ENCODE measurements around the gene FHAD1. TPM values are rescaled to one million over a fixed set of nuclear protein-coding genes. Genes with fewer than 3 reads are reported as not detected.

The FHAD1 gene
- total and polyA plus RNA-seq, 2 donors (not counting 1 experiment from before 2014, with no cell fraction given): not detected

- ATAC-seq (ENCODE audit: low read depth): no peak
- ChIA-PET POLR2A (no interaction called here), CTCF (interaction anchor here (2.3 kb wide), 1 partner anchor 102 kb away, joined by 14 read pairs; no protein-coding TSS in a partner anchor)
- intact Hi-C loops (cut with micrococcal nuclease): no loop called here
- Histone ChIP-seq H3K4me3 (ENCODE audit: control extremely low read depth in 1 of 5, extremely low read depth in 1 of 5, insufficient read depth in 1 of 5, low read depth in 2 of 5, low read length in 4 of 5) (no peak overlapping the region), H3K79me2 (ENCODE audit: control insufficient read depth, insufficient read depth, low read length) (peaks cover 16% of the 10 kb centered on the region), H3K36me3 (replicated peaks in 1 of 2; ENCODE audit: control extremely low read depth in 1 of 2, control insufficient read depth in 1 of 2, extremely low read depth in 1 of 2, insufficient read depth in 2 of 2, low read length in 1 of 2) (peaks cover 0 to 31% of the 10 kb centered on the region in 2 experiments), H2AFZ (ENCODE audit: insufficient read depth, low read depth, low read length, poor library complexity, severe bottlenecking) (no peak overlapping the region), H3K4me2 (replicated peaks; ENCODE audit: low read depth, low read length, poor library complexity, severe bottlenecking) (no peak overlapping the region), H3K27me3 (replicated peaks in 1 of 4; ENCODE audit: control extremely low read depth in 1 of 4, control insufficient read depth in 3 of 4, insufficient read depth in 4 of 4, low read length in 3 of 4) (no peaks in the 10 kb centered on the region), H3K9me3 (ENCODE audit: control extremely low read depth in 1 of 3, control insufficient read depth in 2 of 3, insufficient read depth in 1 of 3, low read length in 2 of 3) (peaks cover 0 to 5% (median 0%) of the 10 kb centered on the region in 3 donors), H3K27ac (ENCODE audit: low read length in 2 of 2) (no peak overlapping the region), H4K20me1 (ENCODE audit: control insufficient read depth, insufficient read depth, low read length, poor library complexity, severe bottlenecking) (peaks cover 61% of the 10 kb centered on the region), H3K4me1 (ENCODE audit: control insufficient read depth in 2 of 2, insufficient read depth in 2 of 2, low read length in 2 of 2) (no peaks in the 10 kb centered on the region), H3K9ac (ENCODE audit: low read length) (no peak overlapping the region)
- TF ChIP-seq CTCF (IDR thresholded peaks at IDR 0.05) (no peak), EZH2 (IDR thresholded peaks at IDR 0.05; ENCODE audit: borderline replicate concordance, insufficient read depth, low read depth, low read length, poor library complexity, severe bottlenecking) (no peak)
- H3K4me3 Mint-ChIP-seq: no peak overlapping the region
- DNase-seq: no peak
- no peak overlapping the region for H3K27ac Mint-ChIP-seq
- no peaks in the 10 kb centered on the region for H3K27me3 Mint-ChIP-seq
- 100% methylated on average over 8 of the region's 10 CpGs for WGBS (ENCODE audit: insufficient coverage)
- no peaks in the 10 kb centered on the region for H3K4me1 Mint-ChIP-seq
- no peaks in the 10 kb centered on the region for H3K9me3 Mint-ChIP-seq (ENCODE audit: insufficient read depth)
These were observed 178.5 kb downstream of the FHAD1 start for GRCh38 chr1:15425521-15425920.

DNA sequence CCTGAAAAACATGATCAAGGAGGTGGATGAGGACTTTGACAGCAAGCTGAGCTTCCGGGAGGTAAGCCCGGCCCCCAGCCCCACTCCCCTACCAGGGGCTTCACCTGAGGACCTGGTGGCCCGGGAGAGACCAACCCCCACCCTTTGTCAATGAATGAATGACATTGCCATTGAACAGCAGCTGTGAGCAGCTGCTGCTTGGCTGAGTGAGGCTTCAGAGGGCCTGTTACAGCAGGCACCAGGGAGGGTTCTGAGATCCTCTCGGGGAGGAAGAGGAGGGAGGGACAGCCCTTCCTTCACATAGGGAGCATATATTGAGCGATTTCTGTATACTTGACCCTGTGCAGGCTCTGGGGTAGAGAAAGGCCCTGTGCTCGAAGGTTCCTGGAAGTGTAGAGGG, 178.9 kb downstream of the FHAD1 start:
- no peak overlapping the region for H3K4me3 ChIP-seq (ENCODE audit: control extremely low read depth in 1 of 5, extremely low read depth in 1 of 5, insufficient read depth in 1 of 5, low read depth in 2 of 5, low read length in 4 of 5)
- CTCF ChIA-PET: interaction anchor here (2.3 kb wide), 1 partner anchor 102 kb away, joined by 14 read pairs; no protein-coding TSS in a partner anchor
- no peaks in the 10 kb centered on the region for H3K9me3 Mint-ChIP-seq (ENCODE audit: insufficient read depth)
- no peak overlapping the region for H3K9ac ChIP-seq (ENCODE audit: low read length)
- no peaks in the 10 kb centered on the region for H3K4me1 Mint-ChIP-seq
- H3K27me3 ChIP-seq (replicated peaks in 1 of 4; ENCODE audit: control extremely low read depth in 1 of 4, control insufficient read depth in 3 of 4, insufficient read depth in 4 of 4, low read length in 3 of 4): no peaks in the 10 kb centered on the region
- H3K27ac Mint-ChIP-seq: no peak overlapping the region
- H3K4me1 ChIP-seq (ENCODE audit: control insufficient read depth in 2 of 2, insufficient read depth in 2 of 2, low read length in 2 of 2): no peaks in the 10 kb centered on the region
- H4K20me1 ChIP-seq (ENCODE audit: control insufficient read depth, insufficient read depth, low read length, poor library complexity, severe bottlenecking): peaks cover 60% of the 10 kb centered on the region
- TF ChIP-seq EZH2 (IDR thresholded peaks at IDR 0.05; ENCODE audit: borderline replicate concordance, insufficient read depth, low read depth, low read length, poor library complexity, severe bottlenecking) (no peak), CTCF (IDR thresholded peaks at IDR 0.05) (no peak)
- DNase-seq: no peak
- intact Hi-C loops (cut with micrococcal nuclease): no loop called here
- no peak overlapping the region for H3K27ac ChIP-seq (ENCODE audit: low read length in 2 of 2)
- no peak overlapping the region for H2AFZ ChIP-seq (ENCODE audit: insufficient read depth, low read depth, low read length, poor library complexity, severe bottlenecking)
- peaks cover 12% of the 10 kb centered on the region for H3K79me2 ChIP-seq (ENCODE audit: control insufficient read depth, insufficient read depth, low read length)
- no peak for ATAC-seq (ENCODE audit: low read depth)
- H3K9me3 ChIP-seq (ENCODE audit: control extremely low read depth in 1 of 3, control insufficient read depth in 2 of 3, insufficient read depth in 1 of 3, low read length in 2 of 3): peaks cover 0 to 4% (median 0%) of the 10 kb centered on the region in 3 donors
- no peak overlapping the region for H3K4me2 ChIP-seq (replicated peaks; ENCODE audit: low read depth, low read length, poor library complexity, severe bottlenecking)
- no peak overlapping the region for H3K4me3 Mint-ChIP-seq
- POLR2A ChIA-PET: no interaction called here
- WGBS (ENCODE audit: insufficient coverage): 96% methylated on average over 4 of the region's 6 CpGs
- peaks cover 0 to 30% of the 10 kb centered on the region in 2 experiments for H3K36me3 ChIP-seq (replicated peaks in 1 of 2; ENCODE audit: control extremely low read depth in 1 of 2, control insufficient read depth in 1 of 2, extremely low read depth in 1 of 2, insufficient read depth in 2 of 2, low read length in 1 of 2)
- no peaks in the 10 kb centered on the region for H3K27me3 Mint-ChIP-seq
